K562 (cell line): ENCODE results near the gene CACNA1A. TPM values are rescaled to one million over a fixed set of nuclear protein-coding genes. Genes with fewer than 3 reads are reported as not detected.
A peak's percentile ranks its signal among the peaks of the same experiment; 100 is the strongest.

Source experiments
- CREB5 ChIP-seq: fragments of 250-450 bp; sonication (Bioruptor Pico); IDR thresholded peaks from 2 replicates; pipeline ENCODE4 v1.5.0; 2020; ENCODE audit warnings: mild to moderate bottlenecking
- FOXM1 ChIP-seq, 2 experiments: fragments of 450-650 bp in 1 of 2; sonication (generic) in 1 of 2; formaldehyde crosslinking in 1 of 2; IDR thresholded peaks; 2 replicates each; pipeline versions ENCODE4 v1.6.1 to v1.9.0; 2017 to 2022; ENCODE audit warnings: low read depth in 2 of 2, mild to moderate bottlenecking in 2 of 2, missing genetic modification reagents in 1 of 2, moderate library complexity in 1 of 2
- HSF4 ChIP-seq: fragments of 250-450 bp; sonication (Bioruptor Pico); IDR thresholded peaks from 2 replicates; pipeline ENCODE4 v2.1.2; 2022; ENCODE audit warnings: mild to moderate bottlenecking, moderate library complexity, borderline replicate concordance
- JUNB ChIP-seq: fragments of 450-650 bp; formaldehyde crosslinking; conservative IDR thresholded peaks from 2 replicates; pipeline ENCODE4 v1.4.0; 2020; ENCODE audit warnings: mild to moderate bottlenecking
- KLF10 ChIP-seq: fragments of 250-450 bp; sonication (Bioruptor Pico); IDR thresholded peaks from 2 replicates; pipeline ENCODE4 v1.6.1; 2021; ENCODE audit warnings: matching md5 sums
- MIER1 ChIP-seq: fragments of 450-650 bp; IDR thresholded peaks from 2 replicates; pipeline ENCODE4 v1.6.1; 2016; ENCODE audit warnings: antibody characterized with exemption, mild to moderate bottlenecking, low read depth
- MYBL2 ChIP-seq, 2 experiments: fragments of 450-650 bp in 1 of 2; sonication (generic) in 1 of 2; formaldehyde crosslinking in 1 of 2; IDR thresholded peaks; 2 replicates each; pipeline versions ENCODE4 v1.6.1 to v1.8.1; 2017 to 2022; ENCODE audit warnings: borderline replicate concordance in 1 of 2, inconsistent platforms in 1 of 2, low read depth in 1 of 2, mild to moderate bottlenecking in 1 of 2, missing genetic modification reagents in 1 of 2, moderate library complexity in 1 of 2
- PKNOX1 ChIP-seq: fragments of 450-650 bp; IDR thresholded peaks from 2 replicates; pipeline ENCODE4 v1.6.1; 2016
- STAT5A ChIP-seq: IDR thresholded peaks from 2 replicates; pipeline ENCODE4 v1.6.1; 2012; ENCODE audit warnings: low read length, inconsistent platforms, borderline replicate concordance
- TFAP4 ChIP-seq: sonication (generic); formaldehyde crosslinking; IDR thresholded peaks from 2 replicates; pipeline ENCODE4 v1.8.0; 2022; ENCODE audit warnings: missing genetic modification reagents, mild to moderate bottlenecking, moderate library complexity, borderline replicate concordance
- USF2 ChIP-seq: sonication (generic); formaldehyde crosslinking; IDR thresholded peaks from 2 replicates; pipeline ENCODE4 v1.5.0; 2020; ENCODE audit warnings: missing genetic modification reagents
- VEZF1 ChIP-seq: fragments of 200-800 bp; sonication (Bioruptor generic); IDR thresholded peaks from 2 replicates; pipeline ENCODE4 v1.6.1; 2017; ENCODE audit warnings: missing genetic modification characterization, missing compliant biosample characterization
- YY1 ChIP-seq, 3 experiments: IDR thresholded peaks; 2 replicates each; pipeline ENCODE4 v1.6.1; 2011; ENCODE audit warnings: low read length in 2 of 3, mild to moderate bottlenecking in 2 of 3, moderate library complexity in 2 of 3, borderline replicate concordance in 1 of 3, control low read depth in 1 of 3, low read depth in 1 of 3; ENCODE audit not compliant: insufficient read depth in 3 of 3, insufficient replicate concordance in 2 of 3, control insufficient read depth in 1 of 3, insufficient read length in 1 of 3; ENCODE audit errors: extremely low read depth in 1 of 3
- ZNF280A ChIP-seq: fragments of 450-650 bp; IDR thresholded peaks from 2 replicates; pipeline ENCODE4 v1.6.1; 2018; ENCODE audit warnings: mild to moderate bottlenecking, low read depth; ENCODE audit not compliant: partially characterized antibody
- ZNF445 ChIP-seq: fragments of 250-450 bp; sonication (Bioruptor Pico); IDR thresholded peaks from 2 replicates; pipeline ENCODE4 v1.4.0; 2020; ENCODE audit warnings: low read depth, mild to moderate bottlenecking, moderate library complexity
- polyA plus RNA-seq, 8 experiments: library from polyadenylated mRNA; depleted of rRNA in 4 of 8; stranded (reverse) in 5 of 8; unstranded in 3 of 8; fragments of >200 nt; fragmentation: Nextera tagmentation in 2 of 8; fragmentation: Illumina TruSeq in 1 of 8; extraction: Ambion mirVana in 2 of 8; extraction: Trizol in 1 of 8; gene quantifications; 2 replicates each; pipeline versions ENCODE4 v1.2.1 to v1.2.3, GENCODE V29; 2011 to 2014; ENCODE audit warnings: inconsistent platforms in 1 of 8, missing spikeins in 1 of 8
- total RNA-seq, 7 experiments: library from RNA; depleted of rRNA in 6 of 7; stranded (reverse); fragments of >200 nt in 6 of 7; fragmentation: Illumina TruSeq in 2 of 7; extraction: Trizol in 2 of 7; gene quantifications; 2 replicates each; pipeline versions ENCODE4 v1.2.1 to v1.2.3, GENCODE V29; 2011 to 2021; ENCODE audit warnings: low replicate concordance in 1 of 7

The CACNA1A gene
- total and polyA plus RNA-seq, 9 of the 15 experiments (the other 6 are each of a cell fraction or from before 2014, with no cell fraction given): 0.03 to 0.20 (median 0.09) TPM; not detected in 1

- 0 out of 2 replicates have a peak, but pooled peaks have one; percentile 7 for TF ChIP-seq PKNOX1
- TF ChIP-seq MYBL2 (IDR thresholded peaks at IDR 0.05; ENCODE audit: low read depth): no peak
- TF ChIP-seq MYBL2 (CRISPR knock-in tag; IDR thresholded peaks at IDR 0.05; ENCODE audit: borderline replicate concordance): no peak
- TF ChIP-seq STAT5A: peak; percentile 23; the same call in 1 of the 2 replicates
- no peak for TF ChIP-seq CREB5 (CRISPR knock-in tag)
- TF ChIP-seq HSF4 (CRISPR knock-in tag): no peak
- TF ChIP-seq JUNB (CRISPR knock-in tag): no peak
- TF ChIP-seq ZNF280A: no peak
- TF ChIP-seq YY1 (IDR thresholded peaks at IDR 0.05; ENCODE audit: borderline replicate concordance in 1 of 3, control insufficient read depth in 1 of 3, extremely low read depth in 1 of 3, insufficient read depth in 3 of 3, insufficient read length in 1 of 3, insufficient replicate concordance in 2 of 3, low read depth in 1 of 3, low read length in 2 of 3): peak in 1 of 3 experiments; percentile 28
- 0 out of 2 replicates have a peak, but pooled peaks have one; percentile 15 for TF ChIP-seq VEZF1 (CRISPR knock-in tag)
- no peak for TF ChIP-seq KLF10
- TF ChIP-seq TFAP4 (CRISPR knock-in tag): no peak
- TF ChIP-seq USF2 (CRISPR knock-in tag): peak; percentile 23; the same call in 1 of the 2 replicates
- no peak for TF ChIP-seq FOXM1 (IDR thresholded peaks at IDR 0.05; ENCODE audit: low read depth)
- no peak for TF ChIP-seq FOXM1 (CRISPR knock-in tag; IDR thresholded peaks at IDR 0.05; ENCODE audit: low read depth)
- TF ChIP-seq MIER1: no peak
- no peak for TF ChIP-seq ZNF445 (CRISPR knock-in tag)
These were observed 109.8 kb downstream of the CACNA1A start (continued) for GRCh38 chr19:13396250-13397080.
